ENCODE results near the gene UGT1A10.

Gene UGT1A10

DNA sequence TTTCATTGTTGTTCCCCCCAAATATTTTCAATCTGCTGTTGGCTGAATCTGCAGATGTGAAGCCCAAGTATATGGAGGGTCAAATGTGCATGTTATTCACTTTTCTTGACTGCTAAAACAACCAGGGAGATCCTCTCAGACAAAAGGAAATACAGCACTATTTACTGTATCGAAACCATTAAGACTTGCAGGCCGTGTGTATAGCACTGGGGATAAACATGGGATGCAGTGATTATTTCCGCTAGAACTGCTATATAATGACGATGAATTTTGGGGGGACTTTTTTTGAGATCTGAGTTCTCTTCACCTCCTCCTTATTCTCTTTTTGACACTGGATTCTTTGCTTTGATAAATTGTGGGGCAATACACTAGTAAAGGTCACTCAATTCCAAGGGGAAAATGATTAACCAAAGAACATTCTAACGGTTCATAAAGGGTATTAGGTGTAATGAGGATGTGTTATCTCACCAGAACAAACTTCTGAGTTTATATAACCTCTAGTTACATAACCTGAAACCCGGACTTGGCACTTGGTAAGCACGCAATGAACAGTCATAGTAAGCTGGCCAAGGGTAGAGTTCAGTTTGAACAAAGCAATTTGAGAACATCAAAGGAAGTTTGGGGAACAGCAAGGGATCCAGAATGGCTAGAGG lies 120.3 kb downstream of the UGT1A10 start:
- peaks cover 20% of the 10 kb centered on the region for H3K27me3 Mint-ChIP-seq
- no peak for DNase-seq
- H3K36me3 Mint-ChIP-seq (ENCODE audit: low read depth), result no peaks in the 10 kb centered on the region
- no peak overlapping the region for H3K27ac Mint-ChIP-seq
- H3K4me1 Mint-ChIP-seq (ENCODE audit: low read depth), result no peaks in the 10 kb centered on the region
- no peaks in the 10 kb centered on the region for H3K9me3 Mint-ChIP-seq
- no peak overlapping the region for H3K4me3 Mint-ChIP-seq

DNA sequence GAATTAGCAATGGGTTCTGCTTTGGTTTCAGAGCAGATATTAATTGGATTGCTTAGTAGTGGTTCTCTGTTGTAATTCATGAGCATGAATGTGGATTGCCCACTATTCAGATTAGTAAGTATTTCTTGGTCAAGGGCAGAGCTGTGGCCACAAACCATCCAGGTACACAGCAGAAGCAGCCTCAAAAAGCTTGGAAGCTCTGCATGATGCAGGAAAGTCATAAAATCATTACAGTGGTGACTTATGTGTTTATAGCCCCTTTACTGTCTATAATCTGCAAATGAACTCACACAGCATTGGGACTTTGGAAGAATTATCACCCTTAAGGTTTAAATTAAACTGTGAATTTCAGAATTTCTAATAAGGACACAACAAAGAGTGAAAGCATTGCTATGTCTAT lies 121.9 kb downstream of the UGT1A10 start:
- H3K36me3 Mint-ChIP-seq (ENCODE audit: low read depth), result no peaks in the 10 kb centered on the region
- H3K4me1 Mint-ChIP-seq (ENCODE audit: low read depth), result no peaks in the 10 kb centered on the region
- H3K27me3 Mint-ChIP-seq, result peaks cover 20% of the 10 kb centered on the region
- no peak for DNase-seq
- H3K4me3 Mint-ChIP-seq, result no peak overlapping the region
- no peaks in the 10 kb centered on the region for H3K9me3 Mint-ChIP-seq
- H3K27ac Mint-ChIP-seq, result no peak overlapping the region

DNA sequence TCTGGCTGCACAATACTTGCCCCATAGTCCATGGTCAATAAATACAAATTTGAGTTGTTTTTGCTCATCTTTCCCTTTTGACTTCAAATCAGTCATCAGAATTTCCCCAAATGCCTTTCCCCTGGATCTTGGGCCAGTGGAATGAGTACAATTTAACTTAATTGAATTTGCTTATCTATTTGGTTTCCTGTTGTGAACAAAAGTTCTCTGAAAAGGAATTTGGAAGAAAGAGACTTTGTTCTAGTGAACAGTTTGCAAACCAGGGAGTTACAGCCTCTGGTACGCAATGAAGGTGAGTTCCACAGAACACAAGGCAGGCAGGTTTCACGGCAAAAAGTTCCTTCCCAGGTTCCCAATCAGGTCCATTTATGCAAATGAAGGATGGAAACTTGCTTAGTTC lies 122.6 kb downstream of the UGT1A10 start:
- Mint-ChIP-seq H3K9me3 (no peaks in the 10 kb centered on the region), H3K27me3 (peaks cover 20% of the 10 kb centered on the region), H3K36me3 (ENCODE audit: low read depth) (no peaks in the 10 kb centered on the region), H3K27ac (no peak overlapping the region), H3K4me1 (ENCODE audit: low read depth) (no peaks in the 10 kb centered on the region), H3K4me3 (no peak overlapping the region)
- DNase-seq, result no peak

DNA sequence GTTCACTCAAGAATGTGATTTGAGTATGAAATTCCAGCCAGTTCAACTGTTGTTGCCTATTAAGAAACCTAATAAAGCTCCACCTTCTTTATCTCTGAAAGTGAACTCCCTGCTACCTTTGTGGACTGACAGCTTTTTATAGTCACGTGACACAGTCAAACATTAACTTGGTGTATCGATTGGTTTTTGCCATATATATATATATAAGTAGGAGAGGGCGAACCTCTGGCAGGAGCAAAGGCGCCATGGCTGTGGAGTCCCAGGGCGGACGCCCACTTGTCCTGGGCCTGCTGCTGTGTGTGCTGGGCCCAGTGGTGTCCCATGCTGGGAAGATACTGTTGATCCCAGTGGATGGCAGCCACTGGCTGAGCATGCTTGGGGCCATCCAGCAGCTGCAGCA lies 123.8 kb downstream of the UGT1A10 start, which contains the start of gene UGT1A1:
Gene UGT1A1, plus strand, starts transcription at position 228 of the 400 bp plus-strand sequence. Its CDS starts 18 bp downstream, at position 246.
- no peaks in the 10 kb centered on the region for H3K4me1 Mint-ChIP-seq (ENCODE audit: low read depth)
- H3K9me3 Mint-ChIP-seq, result no peaks in the 10 kb centered on the region
- no peaks in the 10 kb centered on the region for H3K36me3 Mint-ChIP-seq (ENCODE audit: low read depth)
- no peak within 1 kb of the TSS for H3K4me3 Mint-ChIP-seq
- H3K27me3 Mint-ChIP-seq, result peaks cover 21% of the 10 kb centered on the region
- no peak for DNase-seq
- no peak within 1 kb of the TSS for H3K27ac Mint-ChIP-seq

DNA sequence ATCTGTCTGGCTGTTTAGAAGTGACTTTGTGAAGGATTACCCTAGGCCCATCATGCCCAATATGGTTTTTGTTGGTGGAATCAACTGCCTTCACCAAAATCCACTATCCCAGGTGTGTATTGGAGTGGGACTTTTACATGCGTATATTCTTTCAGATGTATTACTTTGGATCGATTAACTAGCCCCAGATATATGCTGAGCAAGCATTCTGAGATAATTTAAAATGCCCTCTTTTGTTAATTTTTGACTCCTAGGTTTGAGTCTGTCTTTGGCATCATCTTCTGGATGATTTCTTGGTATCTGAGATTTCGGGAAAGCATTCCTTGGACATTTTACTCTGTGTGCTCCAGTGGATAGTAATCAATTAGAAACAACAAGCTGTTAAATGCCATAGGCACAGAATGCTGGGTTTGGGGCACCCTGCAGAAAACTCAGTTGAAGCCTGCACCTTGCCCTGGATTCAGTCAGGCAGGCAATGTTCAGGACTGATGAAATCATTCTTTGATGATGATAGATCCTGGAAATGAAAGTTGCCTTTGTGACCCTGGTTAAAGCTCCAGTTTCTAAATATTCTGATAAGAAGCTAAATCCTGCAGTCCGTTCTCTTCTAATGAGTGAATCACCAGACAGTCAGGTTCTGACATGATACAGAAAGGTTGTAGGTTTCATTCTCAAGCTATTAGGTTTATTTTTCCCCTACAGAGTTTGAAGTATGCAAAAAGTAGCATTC lies 125.0 kb downstream of the UGT1A10 start:
- Mint-ChIP-seq H3K4me3 (no peak overlapping the region), H3K27ac (no peak overlapping the region), H3K9me3 (no peaks in the 10 kb centered on the region), H3K4me1 (ENCODE audit: low read depth) (no peaks in the 10 kb centered on the region), H3K27me3 (peaks cover 24% of the 10 kb centered on the region), H3K36me3 (ENCODE audit: low read depth) (no peaks in the 10 kb centered on the region)
- DNase-seq, result no peak

DNA sequence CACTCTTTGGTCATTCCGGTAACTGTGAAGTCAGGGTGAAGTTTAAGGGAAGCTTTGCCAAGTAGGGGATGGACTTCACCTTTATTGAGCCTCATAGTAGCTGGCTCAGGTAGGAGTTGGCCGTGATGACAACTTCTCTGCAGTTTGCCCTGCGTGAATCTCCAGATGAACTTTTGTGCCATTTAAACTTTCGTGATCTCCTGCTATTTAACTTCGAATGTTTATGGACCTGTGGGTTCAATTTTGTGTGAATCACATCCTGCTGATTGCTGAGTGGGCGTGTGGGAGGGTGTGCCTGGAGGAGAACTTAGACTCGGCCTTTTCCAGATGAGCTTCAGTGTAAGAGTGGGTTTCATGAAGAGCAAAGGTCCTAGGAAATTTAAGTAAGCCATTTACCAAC lies 128.0 kb downstream of the UGT1A10 start:
- Mint-ChIP-seq H3K27ac (no peak overlapping the region), H3K4me1 (ENCODE audit: low read depth) (no peaks in the 10 kb centered on the region), H3K9me3 (no peaks in the 10 kb centered on the region), H3K36me3 (ENCODE audit: low read depth) (no peaks in the 10 kb centered on the region), H3K4me3 (no peak overlapping the region), H3K27me3 (peaks cover 28% of the 10 kb centered on the region)
- no peak for DNase-seq

DNA sequence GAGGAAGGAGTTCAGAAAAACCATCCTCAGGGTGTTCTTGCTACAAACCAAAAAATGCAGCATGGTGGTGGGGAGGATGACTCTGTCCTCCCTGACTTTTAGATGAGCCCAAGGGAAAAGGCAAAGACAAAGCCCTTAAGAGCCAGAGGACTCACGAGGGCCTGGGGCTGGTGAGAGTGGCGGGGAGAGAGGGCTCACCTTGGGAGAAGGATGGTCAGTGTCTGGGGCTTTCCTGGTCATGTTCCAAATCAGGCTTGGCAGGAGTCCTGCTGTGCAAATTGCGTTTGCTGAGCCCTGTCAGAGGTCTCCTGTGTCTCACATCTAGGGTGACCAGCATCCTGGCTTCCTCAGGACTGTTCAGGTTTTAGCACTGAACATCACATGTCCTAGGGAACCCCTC lies 128.5 kb downstream of the UGT1A10 start:
- Mint-ChIP-seq H3K4me1 (ENCODE audit: low read depth) (no peaks in the 10 kb centered on the region), H3K4me3 (no peak overlapping the region), H3K27ac (no peak overlapping the region), H3K36me3 (ENCODE audit: low read depth) (no peaks in the 10 kb centered on the region), H3K27me3 (peaks cover 31% of the 10 kb centered on the region), H3K9me3 (no peaks in the 10 kb centered on the region)
- DNase-seq, result no peak

DNA sequence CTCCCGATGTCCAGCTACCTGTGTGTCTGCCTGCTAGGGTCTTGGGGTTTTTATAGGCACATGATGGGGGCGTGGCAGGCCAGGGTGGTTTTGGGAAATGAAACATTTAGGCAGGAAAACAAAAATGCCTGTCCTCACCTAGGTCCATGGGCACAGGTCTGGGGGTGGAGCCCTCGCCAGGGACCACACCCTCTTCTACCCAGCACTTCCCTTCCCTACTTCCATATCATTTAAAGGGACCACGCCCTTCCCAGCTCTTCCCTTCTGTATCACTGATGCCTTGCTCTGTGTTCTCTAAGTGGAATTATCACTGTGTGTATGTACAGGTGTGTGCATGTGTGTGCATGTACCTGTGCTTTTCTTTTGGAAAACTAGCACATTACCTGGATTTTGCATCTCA lies 130.2 kb downstream of the UGT1A10 start:
- no peak for DNase-seq
- Mint-ChIP-seq H3K4me3 (no peak overlapping the region), H3K27ac (no peak overlapping the region), H3K9me3 (no peaks in the 10 kb centered on the region), H3K4me1 (ENCODE audit: low read depth) (no peaks in the 10 kb centered on the region), H3K36me3 (ENCODE audit: low read depth) (no peaks in the 10 kb centered on the region), H3K27me3 (peaks cover 31% of the 10 kb centered on the region)

DNA sequence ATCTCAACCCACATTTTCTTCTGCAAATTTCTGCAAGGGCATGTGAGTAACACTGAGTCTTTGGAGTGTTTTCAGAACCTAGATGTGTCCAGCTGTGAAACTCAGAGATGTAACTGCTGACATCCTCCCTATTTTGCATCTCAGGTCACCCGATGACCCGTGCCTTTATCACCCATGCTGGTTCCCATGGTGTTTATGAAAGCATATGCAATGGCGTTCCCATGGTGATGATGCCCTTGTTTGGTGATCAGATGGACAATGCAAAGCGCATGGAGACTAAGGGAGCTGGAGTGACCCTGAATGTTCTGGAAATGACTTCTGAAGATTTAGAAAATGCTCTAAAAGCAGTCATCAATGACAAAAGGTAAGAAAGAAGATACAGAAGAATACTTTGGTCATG lies 131.8 kb downstream of the UGT1A10 start:
- no peak for DNase-seq
- Mint-ChIP-seq H3K4me1 (ENCODE audit: low read depth) (no peaks in the 10 kb centered on the region), H3K27me3 (peaks cover 34% of the 10 kb centered on the region), H3K27ac (no peak overlapping the region), H3K4me3 (no peak overlapping the region), H3K9me3 (no peaks in the 10 kb centered on the region), H3K36me3 (ENCODE audit: low read depth) (no peaks in the 10 kb centered on the region)

DNA sequence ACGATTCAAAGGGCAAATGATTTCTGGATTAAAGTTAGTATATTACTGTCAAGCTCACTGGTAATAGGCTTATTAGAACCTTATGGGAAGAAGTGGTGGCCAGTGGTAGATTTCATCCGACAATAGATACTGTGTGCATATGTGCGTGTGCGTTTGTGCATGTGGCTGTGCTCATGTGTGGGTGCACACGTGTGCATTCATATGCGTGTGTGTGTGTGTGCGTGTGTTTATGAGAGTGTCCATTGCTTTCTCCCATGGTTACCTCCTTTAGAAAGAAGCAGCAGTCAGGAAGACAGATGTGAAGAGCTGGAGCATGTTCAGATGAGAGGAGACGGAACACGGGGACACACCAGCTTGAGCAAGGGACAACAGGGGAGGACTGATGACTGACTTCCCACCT lies 133.0 kb downstream of the UGT1A10 start:
- Mint-ChIP-seq H3K4me1 (ENCODE audit: low read depth) (no peaks in the 10 kb centered on the region), H3K36me3 (ENCODE audit: low read depth) (no peaks in the 10 kb centered on the region), H3K9me3 (no peaks in the 10 kb centered on the region), H3K4me3 (no peak overlapping the region), H3K27me3 (peaks cover 28% of the 10 kb centered on the region), H3K27ac (no peak overlapping the region)
- DNase-seq, result no peak

DNA sequence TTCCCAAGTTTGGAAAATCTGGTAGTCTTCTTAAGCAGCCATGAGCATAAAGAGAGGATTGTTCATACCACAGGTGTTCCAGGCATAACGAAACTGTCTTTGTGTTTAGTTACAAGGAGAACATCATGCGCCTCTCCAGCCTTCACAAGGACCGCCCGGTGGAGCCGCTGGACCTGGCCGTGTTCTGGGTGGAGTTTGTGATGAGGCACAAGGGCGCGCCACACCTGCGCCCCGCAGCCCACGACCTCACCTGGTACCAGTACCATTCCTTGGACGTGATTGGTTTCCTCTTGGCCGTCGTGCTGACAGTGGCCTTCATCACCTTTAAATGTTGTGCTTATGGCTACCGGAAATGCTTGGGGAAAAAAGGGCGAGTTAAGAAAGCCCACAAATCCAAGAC lies 135.9 kb downstream of the UGT1A10 start:
- no peak overlapping the region for H3K27ac Mint-ChIP-seq
- no peaks in the 10 kb centered on the region for H3K4me1 Mint-ChIP-seq (ENCODE audit: low read depth)
- no peak overlapping the region for H3K4me3 Mint-ChIP-seq
- peaks cover 14% of the 10 kb centered on the region for H3K9me3 Mint-ChIP-seq
- H3K36me3 Mint-ChIP-seq (ENCODE audit: low read depth), result no peaks in the 10 kb centered on the region
- no peak for DNase-seq
- peaks cover 21% of the 10 kb centered on the region for H3K27me3 Mint-ChIP-seq

DNA sequence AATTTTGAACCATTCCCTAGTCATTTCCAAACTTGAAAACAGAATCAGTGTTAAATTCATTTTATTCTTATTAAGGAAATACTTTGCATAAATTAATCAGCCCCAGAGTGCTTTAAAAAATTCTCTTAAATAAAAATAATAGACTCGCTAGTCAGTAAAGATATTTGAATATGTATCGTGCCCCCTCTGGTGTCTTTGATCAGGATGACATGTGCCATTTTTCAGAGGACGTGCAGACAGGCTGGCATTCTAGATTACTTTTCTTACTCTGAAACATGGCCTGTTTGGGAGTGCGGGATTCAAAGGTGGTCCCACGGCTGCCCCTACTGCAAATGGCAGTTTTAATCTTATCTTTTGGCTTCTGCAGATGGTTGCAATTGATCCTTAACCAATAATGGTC lies 136.3 kb downstream of the UGT1A10 start:
- no peak for DNase-seq
- H3K4me3 Mint-ChIP-seq, result no peak overlapping the region
- H3K27me3 Mint-ChIP-seq, result peaks cover 18% of the 10 kb centered on the region
- peaks cover 14% of the 10 kb centered on the region for H3K9me3 Mint-ChIP-seq
- no peaks in the 10 kb centered on the region for H3K36me3 Mint-ChIP-seq (ENCODE audit: low read depth)
- no peaks in the 10 kb centered on the region for H3K4me1 Mint-ChIP-seq (ENCODE audit: low read depth)
- no peak overlapping the region for H3K27ac Mint-ChIP-seq

DNA sequence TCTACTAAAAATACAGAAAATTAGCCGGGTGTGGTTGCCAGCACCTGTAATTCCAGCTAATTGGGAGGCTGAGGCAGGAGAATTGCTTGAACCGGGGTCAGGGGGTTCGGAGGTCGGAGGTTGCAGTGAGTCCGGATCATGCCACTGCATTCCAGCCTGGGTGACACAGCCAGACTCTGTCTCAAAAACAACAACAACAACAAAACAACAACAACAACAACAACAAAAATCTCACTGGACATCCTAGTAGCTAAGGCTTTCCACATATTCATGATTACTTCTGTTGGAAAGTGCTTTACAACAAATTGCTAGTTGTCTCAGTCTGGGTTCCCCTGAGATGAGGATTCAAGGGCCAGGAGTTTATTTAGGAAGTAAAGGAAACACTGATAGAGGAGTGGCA lies 137.6 kb downstream of the UGT1A10 start:
- Mint-ChIP-seq H3K9me3 (peaks cover 14% of the 10 kb centered on the region), H3K27me3 (peaks cover 19% of the 10 kb centered on the region), H3K27ac (no peak overlapping the region), H3K4me1 (ENCODE audit: low read depth) (no peaks in the 10 kb centered on the region), H3K4me3 (no peak overlapping the region), H3K36me3 (ENCODE audit: low read depth) (no peaks in the 10 kb centered on the region)
- no peak for DNase-seq

DNA sequence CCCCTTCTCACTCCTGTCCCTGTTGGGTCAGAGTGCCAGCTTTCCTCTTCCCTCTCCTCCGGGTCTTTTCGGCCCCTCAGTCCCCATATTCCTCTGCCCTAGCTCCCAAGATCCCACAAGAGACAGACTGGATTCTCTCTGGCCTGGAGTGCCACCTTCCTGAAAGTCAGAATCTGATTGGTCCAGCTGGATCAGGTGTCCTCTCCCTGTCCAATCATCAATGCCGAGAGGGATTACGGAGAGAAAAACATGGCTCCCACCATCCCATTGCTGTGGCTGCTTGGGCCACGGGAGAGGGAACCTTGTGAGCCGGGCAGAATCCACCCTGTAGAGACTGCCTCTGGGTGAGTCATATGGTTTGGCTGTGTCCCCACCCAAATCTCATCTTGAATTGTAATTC lies 139.2 kb downstream of the UGT1A10 start:
- Mint-ChIP-seq H3K27me3 (peaks cover 20% of the 10 kb centered on the region), H3K36me3 (ENCODE audit: low read depth) (no peaks in the 10 kb centered on the region), H3K4me3 (no peak overlapping the region), H3K9me3 (peaks cover 14% of the 10 kb centered on the region), H3K4me1 (ENCODE audit: low read depth) (no peaks in the 10 kb centered on the region), H3K27ac (no peak overlapping the region)
- no peak for DNase-seq

DNA sequence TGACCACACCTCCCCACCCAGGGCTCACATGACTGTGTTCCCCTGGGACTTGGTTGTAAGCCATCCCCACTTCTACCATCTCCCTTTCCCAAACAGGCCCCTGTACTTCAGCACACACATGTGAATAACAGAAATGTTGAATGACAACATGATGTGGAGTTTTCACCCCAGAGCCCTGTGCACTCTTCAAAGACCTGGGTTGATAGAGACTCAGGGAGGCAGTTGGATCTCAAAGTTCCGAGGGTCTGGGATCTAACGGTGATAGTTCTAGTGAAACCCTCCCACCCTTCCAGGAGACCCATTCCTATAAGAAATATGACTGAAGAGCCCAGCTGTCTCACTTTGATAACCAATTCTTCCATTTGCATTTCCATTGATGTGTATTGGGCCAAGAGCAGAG lies 141.8 kb downstream of the UGT1A10 start, which contains the start of gene MROH2A:
Gene MROH2A, plus strand, starts transcription at position 301 of the 400 bp plus-strand sequence. CDS start 1,029 bp downstream, outside the sequence.
- Mint-ChIP-seq H3K9me3 (peaks cover 14% of the 10 kb centered on the region), H3K4me1 (ENCODE audit: low read depth) (no peaks in the 10 kb centered on the region), H3K4me3 (no peak within 1 kb of the TSS), H3K36me3 (ENCODE audit: low read depth) (no peaks in the 10 kb centered on the region), H3K27me3 (peaks cover 24% of the 10 kb centered on the region), H3K27ac (no peak within 1 kb of the TSS)
- no peak for DNase-seq
